HCEC 1CT (cell line): Measurements from ENCODE around the gene KIF4B.
A peak's percentile ranks its signal among the peaks of the same experiment; 100 is the strongest.
"Not testable (repeated sequence)": the region's sequence is repeated elsewhere in the genome, so short reads cannot be mapped to it uniquely, and the experiment has no call there.

Experiments
- DNase-seq: peaks from one replicate; pipeline ENCODE4 v3.0.0-alpha.2; 2017

The KIF4B gene, protein sequence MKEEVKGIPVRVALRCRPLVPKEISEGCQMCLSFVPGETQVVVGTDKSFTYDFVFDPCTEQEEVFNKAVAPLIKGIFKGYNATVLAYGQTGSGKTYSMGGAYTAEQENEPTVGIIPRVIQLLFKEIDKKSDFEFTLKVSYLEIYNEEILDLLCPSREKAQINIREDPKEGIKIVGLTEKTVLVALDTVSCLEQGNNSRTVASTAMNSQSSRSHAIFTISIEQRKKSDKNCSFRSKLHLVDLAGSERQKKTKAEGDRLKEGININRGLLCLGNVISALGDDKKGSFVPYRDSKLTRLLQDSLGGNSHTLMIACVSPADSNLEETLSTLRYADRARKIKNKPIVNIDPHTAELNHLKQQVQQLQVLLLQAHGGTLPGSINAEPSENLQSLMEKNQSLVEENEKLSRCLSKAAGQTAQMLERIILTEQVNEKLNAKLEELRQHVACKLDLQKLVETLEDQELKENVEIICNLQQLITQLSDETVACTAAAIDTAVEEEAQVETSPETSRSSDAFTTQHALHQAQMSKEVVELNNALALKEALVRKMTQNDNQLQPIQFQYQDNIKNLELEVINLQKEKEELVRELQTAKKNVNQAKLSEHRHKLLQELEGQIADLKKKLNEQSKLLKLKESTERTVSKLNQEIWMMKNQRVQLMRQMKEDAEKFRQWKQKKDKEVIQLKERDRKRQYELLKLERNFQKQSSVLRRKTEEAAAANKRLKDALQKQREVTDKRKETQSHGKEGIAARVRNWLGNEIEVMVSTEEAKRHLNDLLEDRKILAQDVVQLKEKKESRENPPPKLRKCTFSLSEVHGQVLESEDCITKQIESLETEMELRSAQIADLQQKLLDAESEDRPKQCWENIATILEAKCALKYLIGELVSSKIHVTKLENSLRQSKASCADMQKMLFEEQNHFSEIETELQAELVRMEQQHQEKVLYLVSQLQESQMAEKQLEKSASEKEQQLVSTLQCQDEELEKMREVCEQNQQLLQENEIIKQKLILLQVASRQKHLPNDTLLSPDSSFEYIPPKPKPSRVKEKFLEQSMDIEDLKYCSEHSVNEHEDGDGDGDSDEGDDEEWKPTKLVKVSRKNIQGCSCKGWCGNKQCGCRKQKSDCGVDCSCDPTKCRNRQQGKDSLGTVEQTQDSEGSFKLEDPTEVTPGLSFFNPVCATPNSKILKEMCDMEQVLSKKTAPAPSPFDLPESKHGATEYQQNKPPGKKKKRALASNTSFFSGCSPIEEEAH

DNA sequence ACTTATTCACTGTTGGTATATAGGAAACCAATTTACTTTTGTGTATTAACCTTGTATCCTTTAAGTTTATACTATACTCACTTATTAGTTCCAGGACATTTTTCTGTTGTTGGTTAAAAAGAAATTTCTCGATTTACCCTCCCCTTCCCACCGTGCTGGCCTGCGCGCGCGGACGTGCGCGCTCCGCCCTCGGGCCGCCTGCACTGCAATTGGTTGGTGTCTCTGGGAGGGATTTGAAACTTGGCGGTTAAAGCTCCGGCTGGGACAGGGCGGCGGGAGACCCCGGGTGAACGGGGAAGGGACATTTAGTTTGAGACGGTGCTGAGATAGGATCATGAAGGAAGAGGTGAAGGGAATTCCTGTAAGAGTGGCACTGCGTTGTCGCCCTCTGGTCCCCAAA lies at the start of gene KIF4B:
Gene KIF4B (plus strand): TSS at position 230 of the 400 bp plus-strand sequence. CDS start 105 bp downstream, at position 335.
- no peak for DNase-seq

DNA sequence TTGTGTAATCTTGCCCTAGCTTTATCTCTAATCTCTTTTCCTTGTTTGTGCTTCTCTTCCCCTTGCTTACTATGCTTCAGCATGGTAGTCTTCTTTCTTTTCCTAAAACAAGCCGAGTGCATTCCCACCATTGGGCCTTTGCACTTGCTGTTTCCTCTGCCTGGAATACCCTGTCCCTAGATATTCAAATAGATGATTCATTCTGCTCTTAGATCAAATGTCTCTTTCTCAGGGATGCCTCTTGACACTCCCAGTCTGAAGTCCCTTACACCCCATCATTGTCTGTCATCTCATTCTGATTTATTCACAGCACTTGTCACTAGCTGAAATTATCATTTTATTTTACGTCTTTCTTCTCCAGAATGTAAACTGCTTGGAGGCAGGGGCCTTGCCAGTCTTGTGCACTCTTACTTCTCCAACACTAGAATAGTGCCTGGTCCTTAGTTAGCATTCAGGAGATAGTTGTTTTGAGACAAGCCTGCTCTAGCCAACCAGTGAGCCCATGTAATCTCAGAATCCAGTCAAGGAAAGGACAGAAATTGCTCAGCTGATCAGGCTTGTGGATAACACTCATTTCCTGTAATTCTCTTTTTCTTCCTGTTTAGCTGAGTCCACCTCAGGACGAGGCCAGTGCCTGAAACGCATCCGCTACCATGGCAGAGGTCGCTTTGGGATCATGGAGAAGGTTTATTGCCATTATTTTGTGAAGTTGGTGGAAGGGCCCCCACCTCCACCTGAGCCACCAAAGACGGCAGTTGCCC lies 47.3 kb upstream of the KIF4B start:
- no peak for DNase-seq

DNA sequence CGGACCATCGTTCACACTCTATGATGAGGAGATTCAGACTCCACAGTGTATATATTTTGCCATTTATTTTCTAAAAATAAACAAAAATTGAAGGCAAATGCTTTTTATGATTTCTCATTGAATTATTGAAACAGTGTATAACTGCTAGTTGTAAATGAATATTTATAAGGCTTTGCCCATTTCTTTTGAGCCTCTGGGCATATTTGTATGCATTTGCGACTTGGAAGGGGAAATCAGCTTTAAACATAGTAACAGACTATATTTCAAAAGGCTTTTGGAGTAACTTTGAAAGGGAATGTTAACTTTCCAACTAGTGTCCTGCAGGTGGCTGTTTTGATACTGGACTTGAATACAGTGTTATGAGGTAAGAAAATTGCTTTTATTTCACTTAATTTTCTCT lies 46.7 kb upstream of the KIF4B start:
- DNase-seq = no peak

DNA sequence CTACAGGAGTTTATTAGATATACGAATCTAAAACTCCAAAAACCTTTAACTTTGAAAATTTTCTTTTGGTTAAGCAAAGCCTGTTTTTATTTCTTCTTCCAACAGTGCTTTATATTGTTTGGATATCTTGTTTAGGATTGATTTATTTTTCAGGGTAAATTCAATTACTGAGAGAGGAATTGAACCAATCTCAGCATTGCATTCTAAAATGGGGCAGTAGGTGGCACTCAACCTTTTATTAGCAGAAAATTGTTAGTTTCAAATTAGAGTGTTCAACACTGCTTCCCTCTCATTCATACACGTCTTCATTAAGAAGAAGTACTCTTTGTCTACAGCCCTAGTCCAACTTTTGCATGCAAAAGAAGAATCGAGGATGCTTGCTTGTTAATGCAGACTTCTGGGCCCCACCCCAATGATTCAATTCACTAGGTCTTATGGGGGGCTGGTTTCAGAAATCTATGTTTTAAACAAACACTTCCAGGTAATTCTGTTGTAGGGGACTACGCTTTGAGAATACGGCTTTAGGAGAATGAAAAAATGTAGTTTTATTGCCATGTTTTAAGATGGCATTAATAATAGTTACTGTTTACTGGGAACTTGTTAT lies 46.0 kb upstream of the KIF4B start:
- DNase-seq = peak; percentile 44

DNA sequence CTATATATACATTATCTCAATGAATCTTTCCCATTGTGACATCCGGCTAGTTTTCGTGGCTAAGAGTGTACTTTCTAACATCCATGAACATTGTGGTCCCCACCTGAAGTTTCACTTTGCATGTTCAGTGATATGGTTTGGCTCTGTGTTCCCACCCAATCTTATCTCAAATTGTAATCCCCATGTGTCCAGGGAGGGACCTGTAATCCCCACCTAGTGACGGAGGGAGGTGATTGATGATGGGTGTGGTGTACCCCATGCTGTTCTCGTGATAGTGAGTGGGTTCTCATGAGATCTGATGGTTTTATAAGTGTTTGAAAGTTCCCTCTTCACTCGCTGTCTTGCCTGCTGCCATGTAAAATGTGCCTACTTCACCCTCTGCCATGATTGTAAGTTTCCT lies 44.6 kb upstream of the KIF4B start:
- no peak for DNase-seq

DNA sequence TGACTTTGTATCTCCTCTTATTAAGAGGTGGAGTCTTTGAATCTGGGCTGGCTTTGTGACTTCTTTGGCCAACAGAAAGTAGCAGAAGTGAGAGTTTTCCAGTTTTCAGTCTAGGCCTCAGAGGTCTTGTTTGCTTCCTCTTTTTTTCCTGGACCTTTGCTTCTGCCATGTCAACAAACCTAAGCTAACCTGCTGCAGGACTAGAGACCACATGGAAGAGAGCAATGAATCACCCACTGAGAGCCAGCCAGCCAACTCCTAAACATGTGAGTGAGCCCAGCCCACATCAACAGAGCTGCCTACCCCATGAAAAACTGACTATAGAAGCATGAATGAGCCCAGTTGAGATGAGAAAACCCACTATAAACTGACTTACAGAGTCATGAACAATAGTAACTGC lies 42.8 kb upstream of the KIF4B start:
- DNase-seq = no peak

DNA sequence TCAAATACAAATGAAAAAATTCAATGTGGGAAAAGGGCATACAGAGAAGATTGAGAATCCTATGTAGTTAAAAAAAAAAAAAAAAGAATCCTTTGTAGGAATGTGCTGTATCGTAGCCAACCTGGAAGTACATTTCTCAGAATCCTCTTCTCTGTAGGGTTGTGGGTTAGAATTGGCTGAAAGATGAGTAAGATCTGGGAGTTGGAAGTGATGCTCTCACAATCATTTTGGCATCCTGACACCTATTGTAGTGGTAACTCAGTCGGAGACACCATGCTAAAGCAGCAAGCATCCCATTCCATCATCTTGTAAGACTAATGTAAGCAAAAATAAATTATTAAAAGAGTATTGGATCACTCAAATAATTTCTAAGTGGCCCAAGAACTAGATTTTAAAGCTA lies 42.1 kb upstream of the KIF4B start:
- DNase-seq = no peak

DNA sequence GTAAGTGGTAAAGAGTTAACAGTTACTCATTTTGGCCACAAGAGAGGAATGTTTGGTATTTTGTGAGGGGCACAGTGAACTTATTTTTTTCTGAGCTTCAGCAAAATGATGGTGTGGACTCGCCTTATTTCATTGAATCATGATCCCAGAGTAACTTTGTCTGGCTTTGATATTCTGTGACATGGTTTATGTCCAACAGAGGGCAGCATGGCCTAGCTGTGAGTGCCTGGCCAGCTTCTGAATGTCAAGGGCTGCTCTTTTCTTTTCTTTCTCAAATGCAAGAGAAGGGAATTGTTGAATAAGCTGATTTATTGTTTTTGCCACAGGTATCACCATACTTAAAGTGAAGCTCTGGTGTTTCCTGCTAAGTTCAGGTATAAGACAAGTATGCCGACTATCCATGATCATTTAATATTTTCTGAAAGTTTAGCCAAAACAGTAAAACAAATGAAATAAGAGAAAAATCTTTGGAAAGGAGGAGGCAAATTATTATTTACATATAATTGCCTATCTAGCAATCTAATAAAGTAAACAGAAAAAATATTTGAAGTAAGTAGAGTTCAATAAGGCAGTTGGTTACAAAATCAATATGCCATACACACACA lies 41.0 kb upstream of the KIF4B start:
- DNase-seq = peak; percentile 49

DNA sequence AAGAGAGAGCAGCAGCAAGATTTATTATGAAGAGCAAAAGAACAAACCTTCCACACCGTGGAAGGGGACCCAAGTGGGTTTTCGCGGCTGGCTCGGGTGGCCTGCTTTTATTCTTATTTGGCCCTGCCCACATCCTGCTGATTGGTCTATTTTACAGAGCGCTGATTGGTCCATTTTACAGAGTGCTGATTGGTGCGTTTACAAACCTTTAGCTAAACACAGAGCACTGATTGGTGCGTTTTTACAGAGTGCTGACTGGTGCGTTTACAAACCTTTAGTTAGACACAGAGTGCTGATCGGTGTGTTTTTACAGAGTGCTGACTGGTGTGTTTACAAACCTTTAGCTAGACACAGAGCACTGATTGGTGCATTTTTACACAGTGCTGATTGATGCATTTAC lies 37.5 kb upstream of the KIF4B start:
- not testable (repeated sequence) for DNase-seq

DNA sequence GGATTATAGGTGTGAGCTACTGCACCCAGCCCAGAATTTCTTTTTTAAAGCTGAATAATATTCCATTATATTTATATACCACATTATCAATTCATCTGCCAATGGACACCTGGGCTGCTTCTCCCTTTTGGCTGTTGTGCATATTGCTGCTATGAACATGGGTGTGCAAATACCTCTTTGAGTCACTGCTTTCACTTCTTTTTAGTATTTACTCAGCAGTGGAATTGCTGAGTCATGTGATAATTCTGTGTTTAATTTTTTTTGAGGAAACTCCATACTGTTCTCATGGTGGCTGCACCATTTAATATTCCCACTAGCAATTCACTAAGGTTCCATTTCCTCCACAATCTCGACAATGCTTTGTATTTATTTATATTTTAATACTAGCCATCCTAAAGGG lies 36.1 kb upstream of the KIF4B start:
- no peak for DNase-seq

DNA sequence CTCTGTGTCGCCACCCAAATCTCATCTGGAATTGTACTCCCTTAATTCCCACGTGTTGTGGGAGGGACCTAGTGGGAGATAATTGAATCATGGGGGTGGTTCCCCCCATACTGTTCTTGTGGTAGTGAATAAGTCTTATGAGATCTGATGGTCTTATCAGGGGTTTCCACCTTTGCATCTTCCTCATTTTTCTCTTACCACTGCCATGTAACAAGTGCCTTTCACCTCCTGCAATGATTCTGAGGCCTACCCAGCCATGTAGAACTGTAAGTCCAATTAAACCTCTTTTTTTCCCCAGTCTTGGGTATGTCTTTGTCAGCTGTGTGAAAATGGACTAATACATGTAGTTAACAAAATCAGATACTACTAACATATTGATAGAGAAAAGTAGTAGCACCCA lies 35.3 kb upstream of the KIF4B start:
- DNase-seq = not testable (repeated sequence)

DNA sequence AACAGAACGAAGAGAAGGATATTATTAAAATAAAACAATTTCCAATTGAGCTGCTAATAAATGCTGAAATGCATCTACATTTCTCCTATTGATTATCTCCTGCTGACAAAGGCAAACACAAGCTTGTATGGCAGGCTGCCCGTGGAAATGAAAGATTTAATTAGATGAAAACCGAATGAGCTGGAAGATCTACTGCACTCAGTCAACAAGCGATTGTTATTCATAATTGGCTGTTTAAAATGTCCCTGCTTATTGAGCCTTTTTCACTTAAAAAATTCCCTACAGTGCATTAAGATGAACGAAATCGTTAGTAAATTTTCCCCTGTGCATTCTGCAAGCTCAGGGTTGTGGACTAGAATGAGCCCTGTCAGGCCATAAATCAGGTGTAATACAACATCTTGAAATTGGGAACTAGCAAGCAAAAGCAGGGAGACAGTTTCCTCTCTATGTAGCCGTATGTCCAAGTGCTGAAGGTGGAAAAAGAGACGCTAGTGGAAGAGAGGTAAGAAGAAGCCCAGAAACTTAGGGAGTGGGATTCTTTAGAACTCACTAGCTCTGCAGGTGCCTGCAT lies 28.5 kb upstream of the KIF4B start:
- no peak for DNase-seq

DNA sequence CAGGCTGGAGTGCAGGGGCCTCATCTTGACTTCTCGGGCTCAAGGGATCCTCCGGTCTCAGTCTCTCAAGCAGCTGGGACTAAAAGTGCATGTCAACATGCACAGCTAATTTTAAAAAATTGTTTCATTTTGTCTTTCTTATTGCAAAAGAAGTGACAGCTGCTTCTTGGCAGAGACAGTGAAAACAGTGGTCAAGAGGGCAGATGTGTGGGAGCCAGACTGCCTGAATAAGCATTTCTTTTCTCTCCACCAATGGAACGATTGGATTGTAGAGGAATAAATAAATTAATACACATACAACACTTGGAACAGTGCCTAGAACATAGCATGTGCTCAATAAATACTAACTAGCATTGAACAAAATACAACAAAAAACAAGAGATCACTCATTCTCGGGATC lies 27.4 kb upstream of the KIF4B start:
- peak; percentile 22 for DNase-seq

DNA sequence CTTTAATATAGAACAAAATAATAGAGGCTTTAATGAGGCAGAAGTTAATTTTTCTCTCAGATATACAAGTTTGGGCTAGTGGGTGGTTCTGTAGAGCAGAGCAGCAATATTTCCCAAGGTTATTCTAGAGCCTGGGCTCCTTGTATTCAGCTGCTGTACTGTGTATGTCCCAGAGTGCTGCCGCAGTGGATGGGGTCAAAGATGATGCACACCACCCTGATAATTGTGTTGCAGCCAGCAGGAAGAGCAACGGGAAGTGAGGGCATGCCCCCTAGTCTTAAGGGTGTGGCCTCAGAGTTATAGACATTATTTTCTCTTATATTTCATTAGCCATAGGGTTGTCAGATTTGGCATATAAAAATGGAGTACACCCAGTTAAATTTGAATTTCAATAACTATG lies 23.9 kb upstream of the KIF4B start:
- DNase-seq = no peak

DNA sequence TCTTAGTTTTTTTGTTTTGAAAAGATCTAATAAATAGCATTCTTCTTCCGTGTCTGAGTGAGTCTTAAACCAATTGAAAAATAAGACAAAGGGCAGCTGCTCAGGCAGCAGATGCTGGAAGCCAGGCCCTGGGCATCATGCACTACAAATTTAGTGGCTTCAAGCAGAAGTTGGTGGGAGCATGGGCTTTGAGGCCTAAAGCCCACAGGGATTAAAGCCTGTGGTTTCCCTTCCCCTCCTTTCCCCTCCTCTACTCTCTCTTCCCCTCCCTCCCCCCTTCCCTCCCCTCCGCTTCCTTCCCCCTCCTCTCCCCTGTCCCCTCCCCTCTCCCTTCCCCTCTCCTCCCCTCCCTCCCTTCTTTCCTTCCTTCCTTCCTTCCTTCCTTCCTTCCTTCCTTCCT lies 20.1 kb upstream of the KIF4B start:
- no peak for DNase-seq

DNA sequence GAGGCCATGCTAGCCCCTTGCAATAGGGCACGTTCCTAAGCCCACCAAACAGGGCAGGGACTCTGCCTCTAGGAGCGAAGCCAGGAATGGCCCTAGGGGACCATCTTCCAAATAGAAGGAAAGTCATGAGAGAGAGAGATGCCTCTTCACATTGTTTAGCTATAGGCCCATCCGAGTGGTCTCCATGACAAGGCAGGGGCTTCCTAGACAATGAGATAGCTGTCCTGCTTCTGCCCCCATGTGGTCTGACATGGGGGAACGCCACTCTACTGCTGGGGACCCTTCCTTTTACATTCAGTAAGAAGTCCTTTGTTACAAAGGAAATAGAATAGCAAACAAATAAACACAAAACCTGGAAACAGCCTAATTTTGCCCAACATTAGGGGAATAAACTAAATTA lies 17.9 kb upstream of the KIF4B start:
- DNase-seq = no peak

DNA sequence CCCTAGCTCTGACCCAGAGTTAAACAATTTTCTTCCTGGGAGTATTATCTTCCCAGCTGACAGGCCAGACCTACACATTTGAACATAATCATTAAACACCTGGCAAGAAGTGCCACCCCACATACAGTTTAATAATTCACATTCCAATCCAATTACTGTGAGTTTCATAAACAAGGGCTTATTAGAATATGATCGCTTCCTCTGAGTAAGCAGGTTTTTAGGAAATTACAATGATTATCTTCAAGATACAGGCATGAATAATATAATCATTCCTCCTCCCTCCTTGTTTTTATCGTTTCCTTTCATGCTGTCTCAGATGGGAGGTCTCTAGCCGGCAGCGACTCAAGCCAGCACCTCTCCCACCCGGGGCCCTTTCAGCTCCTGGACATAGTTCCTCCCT lies 15.8 kb upstream of the KIF4B start:
- DNase-seq = peak; percentile 34

DNA sequence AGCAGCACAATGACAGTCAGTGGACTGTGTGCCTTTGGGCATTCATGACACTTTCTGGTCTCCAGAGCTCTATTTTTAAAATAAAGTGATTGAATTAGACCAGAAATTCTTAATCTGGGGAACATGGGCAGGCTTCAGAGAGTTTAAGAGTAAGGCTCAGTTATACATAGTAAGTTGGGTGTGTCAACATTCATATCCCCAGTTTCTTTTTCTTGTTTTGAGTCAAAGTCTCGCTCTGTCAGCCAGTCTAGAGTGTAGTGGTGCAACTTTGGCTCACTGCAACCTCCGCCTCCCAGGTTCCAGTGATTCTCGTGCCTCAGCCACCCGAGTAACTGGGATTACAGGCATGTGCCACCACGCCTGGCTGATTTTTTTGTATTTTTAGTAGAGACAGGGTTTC lies 13.7 kb upstream of the KIF4B start:
- DNase-seq = no peak

DNA sequence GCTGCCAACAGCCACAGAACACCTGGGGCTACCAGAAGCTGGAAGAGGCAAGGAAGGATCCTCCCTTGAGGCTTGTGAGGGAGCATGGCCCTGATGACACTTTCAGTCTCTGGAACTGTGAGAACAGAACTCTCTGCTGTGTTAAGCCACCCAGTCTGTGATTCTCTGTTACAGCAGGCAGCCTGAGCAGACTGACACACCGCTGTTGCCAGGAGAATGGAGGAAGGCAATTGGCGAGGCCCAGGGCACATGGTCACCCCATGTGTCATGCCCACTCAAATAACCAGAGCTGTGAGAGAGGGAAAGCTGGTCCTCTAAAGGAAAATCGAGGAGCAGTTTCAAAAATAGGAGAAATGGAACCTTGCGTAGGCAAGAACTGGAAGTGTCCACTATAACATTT lies 12.0 kb upstream of the KIF4B start:
- no peak for DNase-seq

DNA sequence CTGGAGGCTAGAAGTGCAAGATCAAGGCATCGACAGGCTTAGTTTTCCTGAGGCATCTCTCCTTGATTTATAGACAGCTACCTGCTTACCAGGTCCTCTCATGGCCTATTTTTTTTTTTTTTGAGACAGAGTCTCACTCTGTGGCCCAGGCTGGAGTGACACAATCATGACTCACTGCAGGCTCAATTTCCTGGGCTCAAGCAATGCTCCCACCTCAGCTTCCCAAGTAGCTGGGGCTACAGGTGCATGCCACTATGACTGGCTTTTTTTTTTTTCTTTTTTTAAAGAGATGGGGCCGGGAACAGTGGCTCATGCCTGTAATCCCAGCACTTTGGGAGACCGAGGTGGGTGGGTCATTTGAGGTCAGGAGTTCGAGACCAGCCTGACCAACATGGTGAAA lies 10.8 kb upstream of the KIF4B start:
- not testable (repeated sequence) for DNase-seq

DNA sequence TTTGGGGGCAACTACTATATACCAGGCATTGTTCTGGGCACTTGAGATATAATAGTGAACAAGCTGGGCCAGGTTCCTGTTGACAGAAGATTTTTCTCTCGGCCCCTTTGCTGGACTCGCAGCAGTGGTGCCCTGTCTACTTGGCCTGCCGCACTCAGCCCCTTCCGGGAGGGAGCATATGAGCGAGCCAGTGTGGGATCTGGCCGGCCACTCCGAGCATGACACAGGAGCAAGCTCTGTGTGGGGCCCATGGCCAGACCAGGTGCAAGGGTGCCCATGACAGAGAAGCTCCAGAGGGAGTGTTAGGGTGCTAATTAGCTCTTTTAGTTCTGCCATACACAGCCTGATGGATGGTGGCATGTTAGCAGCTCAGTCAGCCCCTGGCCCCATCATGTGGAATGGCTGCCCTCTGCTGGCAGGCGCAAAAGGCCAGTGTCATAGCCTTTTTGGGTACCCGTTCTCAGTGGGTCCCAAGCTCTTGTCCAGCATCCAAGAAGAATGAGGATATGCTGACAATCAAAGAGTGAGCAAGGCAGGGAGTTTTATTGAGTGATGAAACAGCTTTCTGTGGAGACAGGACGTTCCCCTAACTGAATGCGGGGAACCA lies 9.3 kb upstream of the KIF4B start:
- no peak for DNase-seq
